Stimulated activated CD8-positive, alpha-beta memory T cell treated with anti-CD3 and anti-CD28 coated beads, Interleukin-15, amount 100 ng/mL, for 24 hours (primary cell): Measurements from ENCODE around the gene FLNB.

ENCODE experiments used
- DNase-seq: peaks from one replicate; pipeline ENCODE4 v3.0.0-alpha.2; 2020; ENCODE audit warnings: low read depth

The FLNB gene

GRCh38 chr3:58205981-58206380 lies 197.8 kb downstream of the FLNB start:
- DNase-seq: no peak

- DNase-seq: no peak
These were observed 198.3 kb downstream of the FLNB start for GRCh38 chr3:58206406-58207011.

GRCh38 chr3:58207954-58208353 lies 199.7 kb downstream of the FLNB start:
- no peak for DNase-seq

GRCh38 chr3:58209933-58210332 lies 201.7 kb downstream of the FLNB start:
- no peak for DNase-seq

- DNase-seq: no peak
These were observed 202.7 kb downstream of the FLNB start, which contains the start of gene DNASE1L3 for GRCh38 chr3:58210761-58211460. DNASE1L3 (minus strand) TSS chr3:58210972; CDS start chr3:58210906, 66 bp downstream.

GRCh38 chr3:58214484-58215316 lies 206.5 kb downstream of the FLNB start:
- no peak for DNase-seq

- no peak for DNase-seq
These were observed 207.2 kb downstream of the FLNB start for GRCh38 chr3:58215317-58216025.

GRCh38 chr3:58216496-58217195 lies 208.4 kb downstream of the FLNB start:
- DNase-seq: no peak

GRCh38 chr3:58217209-58217811 lies 209.1 kb downstream of the FLNB start:
- DNase-seq: no peak

GRCh38 chr3:58218904-58219303 lies 210.7 kb downstream of the FLNB start:
- DNase-seq: no peak
